ENCODE data around the gene HCFC1.
A peak's percentile ranks its signal among the peaks of the same experiment; 100 is the strongest.

The HCFC1 gene

DNA sequence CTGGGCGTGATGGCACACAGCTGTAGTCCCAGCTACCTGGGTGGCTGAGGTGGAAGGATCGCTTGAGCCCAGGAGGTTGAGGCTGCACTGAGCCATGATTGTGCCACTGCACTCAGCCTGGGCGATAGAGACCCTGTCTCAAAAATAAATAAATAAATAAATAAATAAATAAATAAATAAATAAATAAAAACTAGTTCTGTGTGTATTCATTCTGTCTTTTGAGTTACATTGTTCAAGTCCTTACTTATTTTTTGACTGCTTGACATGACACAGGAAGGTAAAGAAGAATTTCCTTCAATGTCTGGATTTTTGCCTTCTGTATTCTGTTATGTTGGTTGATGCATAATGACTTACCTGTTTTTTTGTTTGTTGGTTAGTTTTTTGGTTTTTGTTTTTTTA lies 34.6 kb downstream of the HCFC1 start:
- DNase-seq, result no peak

DNA sequence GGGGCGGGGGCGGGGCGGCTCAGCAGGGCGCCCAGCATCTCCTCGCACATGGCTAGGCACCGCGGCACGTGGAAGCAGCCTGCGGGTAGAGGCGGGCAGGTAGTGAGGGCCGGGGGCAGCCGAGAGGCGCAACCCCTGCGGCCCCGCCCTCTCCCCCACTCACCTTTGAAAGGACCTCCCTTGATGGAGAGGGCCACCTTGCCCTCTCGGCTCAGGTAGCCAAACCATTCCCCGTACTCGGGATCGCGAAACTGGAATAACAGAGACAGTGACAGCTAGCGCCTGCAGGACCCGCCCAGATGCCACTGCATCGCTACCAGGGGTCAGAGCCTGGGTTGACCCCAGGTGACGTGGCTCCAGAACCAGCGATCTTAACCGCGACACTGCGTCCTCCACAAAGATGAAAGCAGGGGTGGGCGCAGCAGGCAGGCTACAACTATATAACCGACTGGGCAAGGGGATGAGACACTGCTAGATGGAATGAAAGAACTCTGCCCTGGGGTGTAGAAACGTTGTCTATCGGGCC lies 36.2 kb downstream of the HCFC1 start:
- no peak for DNase-seq

- DNase-seq, result peak; percentile 85
Observed at GRCh38 chrX:153934762-153935325, 36.8 kb downstream of the HCFC1 start, which contains the start of gene NAA10. Gene NAA10 (minus strand): TSS chrX:153935037. CDS start chrX:153934904, 133 bp downstream.

- DNase-seq, result no peak
Observed at GRCh38 chrX:153934148-153934761, 37.4 kb downstream of the HCFC1 start.

GRCh38 chrX:153933748-153934147 lies 37.9 kb downstream of the HCFC1 start:
- no peak for DNase-seq

- DNase-seq, result no peak
Observed at GRCh38 chrX:153932220-153932915, 39.2 kb downstream of the HCFC1 start.

- no peak for DNase-seq
Observed at GRCh38 chrX:153931748-153932147, 39.9 kb downstream of the HCFC1 start.

- no peak for DNase-seq
Observed at GRCh38 chrX:153931151-153931550, 40.5 kb downstream of the HCFC1 start.

DNA sequence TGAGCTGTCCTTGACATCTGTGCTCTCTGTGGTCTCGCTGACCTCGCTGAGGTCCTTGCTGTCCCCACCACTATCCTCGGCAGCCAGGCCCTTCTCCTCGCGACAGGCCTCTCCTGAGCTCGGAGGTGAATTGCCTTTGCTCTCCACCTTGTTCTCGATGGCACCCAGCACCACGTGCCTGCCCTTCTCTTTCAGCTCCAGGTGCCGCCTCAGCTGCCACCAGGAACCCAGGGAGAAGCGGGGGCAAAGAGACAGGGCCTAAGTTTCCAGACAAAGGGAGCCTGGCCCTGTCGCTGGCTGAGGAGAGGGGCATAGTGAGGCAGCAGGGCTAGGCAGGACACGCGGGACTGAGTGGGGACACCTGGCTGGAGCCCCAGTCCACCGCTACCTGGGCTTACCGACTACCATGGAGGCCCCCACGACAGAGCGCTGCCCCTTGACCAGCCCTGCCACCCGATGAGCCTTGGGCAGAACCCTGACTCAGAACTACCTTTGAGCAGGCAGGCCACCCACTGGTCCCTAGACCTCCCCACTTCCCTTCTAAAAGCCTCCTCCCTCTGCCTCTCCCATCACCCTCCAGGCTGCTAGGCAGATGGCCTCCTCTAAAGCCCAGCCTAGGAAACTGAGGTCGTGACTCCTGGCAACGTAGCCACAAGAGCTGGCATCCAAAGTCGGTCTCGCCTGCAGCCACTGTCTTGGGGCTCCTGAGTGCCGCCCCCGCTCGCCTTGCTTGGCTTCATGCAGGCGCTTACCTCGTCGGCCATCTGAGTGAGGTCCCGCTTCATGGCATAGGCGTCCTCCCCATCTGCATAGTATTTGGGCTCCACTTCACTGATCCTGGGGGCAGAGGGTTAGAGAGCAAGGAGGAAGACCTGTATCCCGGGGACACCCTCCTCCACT lies 41.4 kb downstream of the HCFC1 start:
- no peak for DNase-seq

DNA sequence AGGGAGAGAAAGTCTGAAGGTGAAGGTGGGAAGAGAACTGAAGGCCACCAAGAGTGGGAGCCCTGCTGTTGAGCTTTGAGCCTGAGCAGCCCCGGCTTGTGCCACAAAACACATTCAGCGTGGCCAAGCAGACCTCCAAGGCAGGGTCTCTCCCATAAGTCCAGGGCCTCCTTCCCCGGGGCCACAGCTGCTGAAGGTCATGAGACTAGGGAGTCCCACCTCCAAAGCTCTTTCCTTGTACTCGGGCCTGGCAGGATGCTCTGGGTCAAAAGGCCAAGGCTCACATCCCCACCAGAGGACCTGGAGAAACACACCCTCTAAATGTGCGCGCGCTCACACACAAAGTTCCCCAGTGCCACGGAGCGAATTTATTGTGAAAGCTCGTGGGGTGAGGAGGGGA lies 42.0 kb downstream of the HCFC1 start:
- no peak for DNase-seq

DNA sequence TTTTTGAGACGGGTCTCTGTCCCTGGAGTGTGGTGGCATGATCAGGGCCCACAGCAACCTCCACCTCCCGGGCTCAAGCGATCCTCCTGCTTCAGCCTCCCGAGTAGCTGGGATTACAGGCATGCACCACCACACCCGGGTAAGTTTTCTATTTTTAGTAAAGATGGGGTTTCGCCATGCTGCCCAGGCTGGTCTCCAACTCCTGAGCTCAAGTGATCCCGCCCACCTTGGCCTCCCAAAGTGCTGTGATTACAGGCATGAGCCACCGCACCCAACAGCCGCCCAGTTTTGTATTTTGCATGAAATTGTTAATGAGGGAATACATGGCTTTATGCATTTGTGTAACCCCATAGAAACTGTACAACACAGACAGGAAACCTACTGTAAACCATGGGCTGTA lies 42.8 kb downstream of the HCFC1 start:
- no peak for DNase-seq

- DNase-seq, result peak; percentile 97
Observed at GRCh38 chrX:153927922-153928760, 43.5 kb downstream of the HCFC1 start.

- no peak for DNase-seq
Observed at GRCh38 chrX:153927672-153927921, 44.0 kb downstream of the HCFC1 start.

GRCh38 chrX:153926858-153927671 lies 44.6 kb downstream of the HCFC1 start:
- DNase-seq, result peak; percentile 78

DNA sequence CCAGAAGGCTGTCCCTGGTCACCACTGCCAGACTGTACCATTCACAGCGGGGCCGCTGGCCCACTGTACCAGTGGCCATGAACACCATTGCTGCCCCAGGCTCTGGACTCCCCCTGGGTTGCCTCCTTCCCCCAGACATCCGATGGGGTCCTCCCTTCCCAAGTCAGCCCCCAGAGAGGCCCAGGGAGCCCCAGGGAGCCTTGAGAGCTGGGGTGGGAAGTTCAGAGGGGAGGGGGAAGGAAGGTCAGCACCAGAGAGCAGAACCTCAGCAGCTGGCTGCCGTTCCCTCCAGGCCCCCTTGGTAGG lies 45.1 kb downstream of the HCFC1 start:
- no peak for DNase-seq

- DNase-seq, result no peak
Observed at GRCh38 chrX:153925739-153926551, 45.7 kb downstream of the HCFC1 start, which contains the start of gene ARHGAP4. Gene ARHGAP4 (minus strand): TSS chrX:153926264. CDS start chrX:153926202, 62 bp downstream.

DNA sequence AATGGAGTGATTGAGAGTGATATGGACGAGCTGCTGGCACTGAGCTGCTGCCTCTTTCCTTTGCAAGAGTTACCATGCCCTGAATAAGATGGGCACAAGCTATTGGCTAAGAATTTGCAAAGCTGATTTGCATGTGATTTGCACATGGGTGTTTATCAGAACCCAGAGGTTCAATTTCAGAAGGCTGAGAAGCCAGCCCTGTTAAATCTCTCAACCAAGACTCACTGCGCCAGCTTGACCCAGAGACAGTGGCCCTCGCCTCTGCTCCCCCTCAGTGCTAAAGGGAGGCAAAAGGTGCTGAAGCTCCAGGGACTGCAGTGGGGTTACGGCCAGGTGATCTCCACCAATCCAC lies 46.3 kb downstream of the HCFC1 start:
- DNase-seq, result no peak

DNA sequence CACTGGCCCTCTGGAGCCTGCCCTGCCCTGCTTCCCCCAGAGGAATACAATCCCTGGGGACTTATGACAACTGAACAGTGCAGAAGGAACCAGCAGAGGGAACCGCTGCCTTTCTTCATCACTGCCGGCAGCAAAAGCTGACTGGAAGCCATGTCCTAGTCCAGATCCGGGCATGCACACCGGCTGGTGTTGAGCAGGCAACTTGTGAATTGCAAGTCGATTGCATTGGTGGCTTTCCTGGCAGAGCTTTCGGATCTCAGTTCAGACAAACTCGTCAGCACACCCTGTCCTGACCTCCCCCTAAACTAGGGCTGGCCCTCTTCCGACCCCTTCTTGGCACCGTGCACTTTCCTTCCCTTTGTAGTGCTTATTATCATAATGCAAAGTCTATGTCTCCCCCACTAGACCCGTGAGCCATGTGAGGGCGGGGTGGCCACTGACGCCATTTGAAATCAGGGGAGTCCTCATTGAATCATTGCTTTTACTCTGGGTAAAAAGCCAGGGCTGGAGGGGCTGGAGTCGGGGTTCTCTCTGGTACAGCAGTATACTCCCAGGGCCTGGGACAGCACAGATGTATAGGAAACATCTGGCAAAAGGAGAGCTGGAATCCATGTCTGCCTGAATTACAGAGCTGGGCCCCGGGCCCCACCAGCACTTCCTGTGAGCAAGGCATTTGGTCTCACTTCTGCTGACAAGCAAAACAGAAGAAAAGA lies 47.3 kb downstream of the HCFC1 start:
- DNase-seq, result no peak

DNA sequence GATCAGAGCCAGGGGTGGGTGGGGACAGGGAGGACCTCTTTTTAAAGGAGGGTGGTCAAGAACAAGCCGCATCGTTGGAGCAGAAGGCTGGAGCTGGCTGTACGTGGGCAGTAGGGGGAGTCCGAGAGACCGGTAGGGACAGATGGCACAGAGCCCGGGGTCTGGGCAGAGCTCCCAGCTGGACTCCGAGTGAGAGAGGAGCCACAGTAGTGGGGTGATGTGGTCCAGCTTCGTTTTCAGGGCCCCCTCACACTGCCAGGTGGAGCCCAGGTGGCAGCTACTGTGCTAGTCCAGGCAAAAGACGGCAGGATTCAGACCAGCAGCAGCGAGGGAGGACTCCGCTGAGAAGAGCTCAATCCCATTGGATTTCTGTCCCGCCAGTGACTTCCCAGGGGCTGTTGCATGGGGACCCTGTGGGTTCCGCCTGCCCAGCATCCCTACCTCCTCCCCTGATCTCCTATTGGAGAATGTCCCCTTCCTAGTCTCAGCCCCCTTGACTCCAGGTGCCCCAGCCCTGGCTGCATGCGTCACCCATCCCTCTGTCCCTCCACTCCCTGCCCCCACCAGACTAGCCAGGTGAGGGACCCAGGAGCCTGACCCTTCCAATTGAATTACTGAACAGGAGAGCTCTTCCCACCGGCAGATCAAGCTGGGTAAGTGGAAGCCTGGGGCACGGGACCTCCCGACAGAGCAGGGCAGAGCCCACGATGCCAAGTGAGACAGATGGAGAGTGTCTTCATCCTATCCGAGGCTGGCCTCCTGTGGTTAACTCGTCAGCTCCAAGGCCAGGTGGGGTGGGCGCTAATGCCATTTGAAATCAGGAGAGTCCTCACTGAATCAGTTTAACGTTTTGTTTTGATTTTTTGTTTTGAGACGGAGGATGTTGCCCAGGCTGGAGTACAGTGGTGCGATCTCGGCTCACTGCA lies 48.4 kb downstream of the HCFC1 start:
- DNase-seq, result peak; percentile 79
